Measurements from ENCODE around the gene INO80C.
A peak's percentile ranks its signal among the peaks of the same experiment; 100 is the strongest.
"Not testable (repeated sequence)": the region's sequence is repeated elsewhere in the genome, so short reads cannot be mapped to it uniquely, and the experiment has no call there.

The INO80C gene

GRCh38 chr18:35512761-35513160, 15.0 kb upstream of the INO80C start:
- no peak for DNase-seq

GRCh38 chr18:35511833-35512232, 14.1 kb upstream of the INO80C start:
- no peak for DNase-seq

- no peak for DNase-seq
Measured at GRCh38 chr18:35511428-35511827, 13.7 kb upstream of the INO80C start.

DNA sequence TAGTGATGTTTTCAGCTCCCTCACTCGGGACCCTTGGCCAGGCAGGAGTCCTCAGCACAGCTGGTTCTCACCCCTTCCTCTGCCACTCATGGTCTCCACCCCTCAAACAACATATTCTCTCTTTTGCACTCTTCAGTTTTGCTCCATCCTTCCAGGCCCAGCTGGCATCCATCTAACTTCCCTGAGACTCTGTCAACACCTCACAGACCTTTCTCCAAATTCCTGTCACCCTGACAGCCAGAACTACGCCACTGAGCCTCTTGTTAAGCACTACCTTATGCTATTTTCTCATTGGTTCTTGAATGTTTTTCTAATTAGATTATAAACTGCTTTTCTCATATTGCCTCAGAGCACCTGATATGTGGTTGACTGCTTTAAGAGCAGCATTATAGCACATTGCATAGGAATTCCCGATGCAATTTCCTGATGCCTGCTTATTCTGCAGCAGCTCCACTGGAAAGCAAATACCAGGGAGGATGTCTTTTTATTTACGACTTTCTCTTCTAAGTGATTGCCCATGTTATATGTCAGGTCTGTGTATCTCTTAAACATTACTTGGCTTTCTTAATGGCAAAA, 12.4 kb upstream of the INO80C start:
- no peak for DNase-seq

DNA sequence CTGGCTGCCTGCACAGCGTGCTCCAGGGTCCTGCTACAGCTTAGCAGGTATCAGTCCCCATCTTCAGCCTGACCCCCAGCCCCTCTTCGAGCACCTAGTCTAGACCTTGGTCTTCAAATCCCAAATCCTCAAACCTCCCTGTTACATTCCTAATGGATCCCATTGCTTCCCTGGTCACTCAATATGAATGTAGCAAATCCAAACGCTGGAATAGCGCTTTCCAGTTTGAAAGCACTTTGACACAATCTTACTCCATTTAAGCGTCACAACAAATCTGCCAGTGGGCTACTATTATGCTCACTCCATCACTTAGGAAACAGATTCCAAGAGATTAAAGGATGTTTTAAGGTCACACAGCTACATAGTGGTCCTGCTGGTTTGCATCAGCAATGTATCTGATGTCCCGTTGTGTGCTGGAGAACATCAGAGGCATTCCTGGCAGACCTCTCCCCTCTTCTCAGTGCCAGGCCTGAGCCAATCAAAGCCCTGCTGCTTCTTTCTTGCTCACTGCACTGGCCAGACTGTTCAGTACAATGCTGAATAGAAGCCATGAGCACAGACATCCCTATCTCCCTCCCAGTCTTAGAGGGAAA, 11.1 kb upstream of the INO80C start:
- DNase-seq = no peak

- DNase-seq = no peak
Measured at GRCh38 chr18:35508030-35508429, 10.3 kb upstream of the INO80C start.

- DNase-seq = no peak
Measured at GRCh38 chr18:35507623-35508022, 9.9 kb upstream of the INO80C start.

- DNase-seq = no peak
Measured at GRCh38 chr18:35507192-35507591, 9.4 kb upstream of the INO80C start.

DNA sequence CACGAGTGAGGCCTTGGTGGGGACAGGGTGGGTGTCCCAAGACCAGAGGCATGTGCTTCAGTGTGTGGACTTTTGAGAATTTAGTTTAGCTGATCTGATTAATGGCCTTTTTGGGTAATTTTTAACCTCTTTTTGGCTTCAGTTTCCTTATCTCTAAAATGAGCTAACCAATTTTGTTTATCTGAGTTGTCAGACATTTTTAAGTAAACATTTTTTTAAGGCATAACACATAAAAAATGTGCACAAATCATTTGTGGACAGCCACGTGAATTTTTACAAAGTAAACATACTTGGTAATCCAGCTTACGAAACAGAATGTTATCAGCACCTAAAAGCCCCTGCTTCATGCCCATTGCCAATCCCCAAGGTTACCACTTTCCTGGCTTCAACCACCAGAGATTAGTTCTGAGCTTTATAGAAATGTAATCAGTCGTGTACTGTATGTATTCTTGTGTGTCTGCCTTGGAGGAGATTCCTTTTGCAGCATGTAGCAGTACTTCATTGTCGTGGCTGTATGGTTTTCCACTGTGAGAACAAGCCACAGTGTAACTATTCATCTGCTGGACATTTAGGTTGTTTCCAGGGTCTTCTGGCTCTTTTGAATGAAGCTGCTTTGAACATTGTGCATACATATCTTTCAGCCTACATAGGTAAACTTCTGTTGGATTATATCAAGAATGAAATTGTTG, 8.4 kb upstream of the INO80C start:
- no peak for DNase-seq

- no peak for DNase-seq
Measured at GRCh38 chr18:35504996-35505395, 7.2 kb upstream of the INO80C start.

DNA sequence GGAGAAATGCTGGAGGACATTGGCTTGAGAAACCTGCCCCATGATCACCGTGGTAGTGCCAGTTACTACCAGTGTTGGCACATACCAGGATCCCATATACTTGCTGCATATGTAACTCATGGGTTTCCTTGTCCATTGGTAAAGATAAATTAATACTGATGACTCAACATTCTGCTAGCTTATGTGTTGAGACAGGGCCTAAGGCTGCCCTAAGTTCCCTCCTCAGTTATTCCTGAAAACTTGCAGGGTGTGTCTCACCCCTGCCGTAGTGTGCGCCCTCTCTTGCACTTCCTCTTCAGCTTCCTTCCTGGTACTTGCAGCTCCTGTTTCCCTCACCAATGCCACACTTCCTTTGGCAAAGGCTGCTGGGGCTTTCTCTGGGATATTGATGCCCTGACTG, 4.3 kb upstream of the INO80C start:
- no peak for DNase-seq

GRCh38 chr18:35501369-35501768, 3.6 kb upstream of the INO80C start:
- DNase-seq = no peak

- DNase-seq = no peak
Measured at GRCh38 chr18:35500113-35500512, 2.4 kb upstream of the INO80C start.

- DNase-seq = peak in 1 of 2 experiments; percentile 64
Measured at GRCh38 chr18:35497027-35497369, 762 bp downstream of the INO80C start.

- DNase-seq = no peak
Measured at GRCh38 chr18:35495536-35496314, 2.0 kb downstream of the INO80C start.

DNA sequence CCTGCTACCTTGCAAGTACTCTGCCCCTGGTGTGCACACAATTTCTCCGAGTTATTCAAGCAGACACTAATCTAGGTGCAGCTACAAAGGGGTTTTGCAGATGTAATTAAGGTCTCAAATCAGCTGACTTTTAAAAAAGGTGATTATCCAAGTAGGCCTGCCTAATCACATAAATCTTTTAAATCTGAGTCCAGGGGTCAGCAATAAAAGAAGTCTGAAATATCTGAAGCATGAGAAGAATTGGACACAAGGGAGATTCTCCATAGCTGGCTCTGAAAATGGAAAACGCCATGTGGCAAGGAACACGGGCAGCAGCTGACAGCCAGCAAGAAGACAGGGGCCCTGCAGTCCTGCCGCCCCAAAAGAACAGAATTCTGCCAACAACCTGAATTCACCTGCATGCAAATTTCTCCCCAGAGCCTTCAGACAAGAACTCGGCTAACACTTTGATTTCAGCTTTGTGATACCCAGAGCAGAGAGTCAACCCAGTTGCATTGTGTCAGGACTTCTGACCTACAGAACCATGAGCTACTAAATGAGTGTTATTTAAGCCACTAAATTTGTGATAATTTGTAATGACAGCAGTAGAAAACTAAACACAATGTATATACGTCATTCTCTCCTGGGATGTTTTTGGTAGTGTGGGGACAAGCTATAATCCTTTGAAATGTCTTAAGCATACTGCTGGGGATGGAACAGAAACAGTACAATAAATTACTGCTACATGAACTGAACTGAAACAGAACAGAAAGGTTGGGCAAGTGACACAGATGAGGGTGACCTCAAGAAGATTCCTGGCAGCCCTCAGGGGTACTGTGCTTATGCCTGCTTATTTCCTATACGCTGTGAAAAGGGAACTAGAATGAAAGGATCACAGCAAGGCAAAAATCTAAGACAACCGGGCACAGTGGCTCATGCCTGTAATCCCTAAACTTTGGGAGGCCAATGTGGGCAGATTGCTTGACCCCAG, 3.2 kb downstream of the INO80C start:
- no peak for DNase-seq

GRCh38 chr18:35491700-35492077, 6.1 kb downstream of the INO80C start:
- no peak for DNase-seq

DNA sequence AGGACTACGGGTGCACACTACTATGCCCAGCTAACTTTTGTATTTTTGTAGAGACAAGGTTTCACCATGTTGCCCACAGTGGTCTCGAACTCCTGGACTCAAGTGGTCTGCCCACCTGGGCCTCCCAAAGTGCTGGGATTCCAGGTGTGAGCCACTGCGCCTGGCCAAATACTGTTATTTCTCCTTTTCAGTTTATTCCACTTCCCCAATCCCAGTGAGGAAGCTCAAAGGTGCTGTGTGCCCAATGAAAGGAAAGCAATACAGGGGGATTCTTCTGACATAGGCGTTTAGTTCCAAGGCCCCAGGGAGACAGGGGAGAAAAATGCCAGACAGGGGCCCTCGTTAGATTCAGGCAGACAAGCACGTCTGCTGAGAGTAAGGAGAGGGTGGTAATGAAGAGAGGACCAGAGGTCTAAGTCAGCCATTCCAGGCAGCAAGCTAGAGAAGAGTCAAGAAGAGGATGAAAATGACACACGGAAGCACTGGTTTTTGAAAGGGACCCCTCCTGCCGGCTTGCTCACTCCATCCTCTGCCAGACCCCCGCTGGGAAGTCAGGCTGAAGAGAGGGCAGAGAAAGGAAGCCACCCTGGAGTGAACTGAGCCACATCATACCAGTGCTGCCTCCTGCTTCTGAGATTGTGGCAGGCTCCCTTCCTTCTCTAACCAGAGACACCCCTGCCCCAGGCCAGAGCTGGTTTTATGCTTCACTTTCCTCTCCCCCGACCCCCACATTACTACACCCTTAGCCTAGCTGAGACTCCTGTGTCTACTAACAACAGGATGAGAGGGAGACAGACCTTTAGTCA, 6.7 kb downstream of the INO80C start:
- DNase-seq = no peak

DNA sequence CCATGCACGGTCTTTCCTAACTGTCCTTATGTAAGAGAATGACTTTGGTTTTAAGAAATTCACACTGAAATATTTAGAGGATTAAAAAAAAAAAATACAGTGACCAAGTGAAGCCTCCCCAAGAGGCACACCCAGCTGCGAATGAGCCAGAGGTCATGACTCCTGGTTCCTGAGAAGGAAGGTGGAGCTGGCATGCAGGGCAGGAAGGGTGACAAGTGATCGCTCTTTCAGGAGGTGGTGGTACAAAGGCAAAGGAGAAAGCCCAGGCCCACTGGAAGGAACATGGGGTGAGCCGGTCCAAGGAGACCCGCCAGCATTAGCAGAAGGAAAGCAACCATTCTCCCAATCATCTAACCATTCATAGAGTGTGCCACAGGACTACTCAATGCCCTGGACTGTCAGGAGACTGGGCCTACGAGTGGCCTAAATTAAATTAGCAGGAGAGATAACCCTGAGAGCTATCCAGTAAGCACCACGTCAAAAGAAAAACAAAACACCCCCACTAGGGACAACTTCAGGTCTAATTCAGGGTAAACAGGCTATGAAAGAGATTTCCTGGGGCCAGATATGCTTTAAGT, 7.8 kb downstream of the INO80C start:
- DNase-seq = no peak

GRCh38 chr18:35489281-35489680, 8.5 kb downstream of the INO80C start:
- not testable (repeated sequence) for DNase-seq

GRCh38 chr18:35488396-35488795, 9.4 kb downstream of the INO80C start:
- not testable (repeated sequence) for DNase-seq
